ENCODE data around the gene PAK1IP1. TPM values are rescaled to one million over a fixed set of nuclear protein-coding genes. Genes with fewer than 3 reads are reported as not detected.

The PAK1IP1 gene
- polyA plus RNA-seq, 1 donor (not counting 4 experiments of a cell fraction or from before 2014, with no cell fraction given), result 36.3 TPM

DNA sequence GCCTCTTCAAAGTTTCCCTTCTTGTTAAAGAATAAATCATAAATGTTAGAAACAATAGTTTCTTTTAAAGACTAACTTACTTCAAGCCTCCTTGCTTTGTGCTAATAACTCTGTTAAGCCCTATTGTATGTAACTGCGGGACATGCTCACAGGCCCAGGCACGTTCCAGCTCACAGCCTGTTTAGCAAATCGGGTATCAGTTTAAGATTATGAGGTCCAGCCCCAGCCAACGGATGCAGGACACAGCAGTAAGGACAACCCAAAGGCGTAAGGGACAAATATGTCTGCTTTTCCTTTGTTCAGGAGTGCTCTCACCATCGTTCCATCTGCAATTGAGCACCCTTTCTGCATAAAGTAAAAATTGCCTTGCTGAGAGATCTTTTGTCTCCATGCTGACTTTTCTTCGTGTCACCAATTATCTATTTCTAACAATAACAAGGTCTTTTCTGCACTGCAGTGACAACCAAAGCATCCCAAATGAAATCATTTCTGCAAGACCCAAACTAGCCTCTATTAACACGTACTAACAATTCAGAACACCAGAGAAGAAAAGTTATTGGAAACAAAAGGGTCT is 1.7 kb upstream of the PAK1IP1 start:
- Histone ChIP-seq H3K79me2 (ENCODE audit: control insufficient read depth, insufficient read depth, low read length) (peaks cover 29% of the 10 kb centered on the region), H3K9ac (ENCODE audit: control insufficient read depth, extremely low read depth, insufficient read depth, low read length) (no peak overlapping the region), H4K20me1 (ENCODE audit: control insufficient read depth, extremely low read depth, insufficient read depth, low read length) (no peaks in the 10 kb centered on the region), H3K27me3 (ENCODE audit: control insufficient read depth, extremely low read depth, insufficient read depth, low read length) (no peaks in the 10 kb centered on the region), H3K9me3 (ENCODE audit: control insufficient read depth, low read depth, low read length) (no peaks in the 10 kb centered on the region), H3K9me1 (ENCODE audit: control insufficient read depth, extremely low read depth, insufficient read depth, low read length) (no peaks in the 10 kb centered on the region), H2AFZ (ENCODE audit: control insufficient read depth, low read length) (no peak overlapping the region), H3K36me3 (ENCODE audit: control insufficient read depth in 2 of 2, extremely low read depth in 1 of 2, insufficient read depth in 2 of 2, low read length in 2 of 2) (peaks cover 2 to 3% of the 10 kb centered on the region in 2 experiments), H3K4me2 (ENCODE audit: control insufficient read depth, extremely low read depth, insufficient read depth, low read depth, low read length) (peak overlapping the region; percentile 78), H3K4me3 (ENCODE audit: control insufficient read depth in 2 of 3, extremely low read depth in 1 of 3, insufficient read depth in 2 of 3, low read depth in 1 of 3, low read length in 3 of 3) (peak overlapping the region; percentile 74 to 90 (median 79)), H3K4me1 (ENCODE audit: control insufficient read depth, extremely low read depth, insufficient read depth, low read length) (peaks cover 17% of the 10 kb centered on the region), H3K27ac (ENCODE audit: control insufficient read depth, insufficient read depth, low read length) (no peak overlapping the region)
- TF ChIP-seq EZH2 (IDR thresholded peaks at IDR 0.05; ENCODE audit: low read length), result no peak
- TF ChIP-seq, protein P1, sequence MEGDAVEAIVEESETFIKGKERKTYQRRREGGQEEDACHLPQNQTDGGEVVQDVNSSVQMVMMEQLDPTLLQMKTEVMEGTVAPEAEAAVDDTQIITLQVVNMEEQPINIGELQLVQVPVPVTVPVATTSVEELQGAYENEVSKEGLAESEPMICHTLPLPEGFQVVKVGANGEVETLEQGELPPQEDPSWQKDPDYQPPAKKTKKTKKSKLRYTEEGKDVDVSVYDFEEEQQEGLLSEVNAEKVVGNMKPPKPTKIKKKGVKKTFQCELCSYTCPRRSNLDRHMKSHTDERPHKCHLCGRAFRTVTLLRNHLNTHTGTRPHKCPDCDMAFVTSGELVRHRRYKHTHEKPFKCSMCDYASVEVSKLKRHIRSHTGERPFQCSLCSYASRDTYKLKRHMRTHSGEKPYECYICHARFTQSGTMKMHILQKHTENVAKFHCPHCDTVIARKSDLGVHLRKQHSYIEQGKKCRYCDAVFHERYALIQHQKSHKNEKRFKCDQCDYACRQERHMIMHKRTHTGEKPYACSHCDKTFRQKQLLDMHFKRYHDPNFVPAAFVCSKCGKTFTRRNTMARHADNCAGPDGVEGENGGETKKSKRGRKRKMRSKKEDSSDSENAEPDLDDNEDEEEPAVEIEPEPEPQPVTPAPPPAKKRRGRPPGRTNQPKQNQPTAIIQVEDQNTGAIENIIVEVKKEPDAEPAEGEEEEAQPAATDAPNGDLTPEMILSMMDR (optimal IDR thresholded peaks at IDR 0.05 in 1 of 3, IDR thresholded peaks at IDR 0.05 in 1 of 3, conservative IDR thresholded peaks at IDR 0.05 in 1 of 3; ENCODE audit: extremely low read depth in 1 of 3, insufficient read depth in 2 of 3, low read length in 3 of 3), result no peak
- FAIRE-seq (no peak), DNase-seq (ENCODE audit: low read depth, low spot score) (no peak)
- dilution Hi-C loops (cut with MboI; ENCODE audit: extremely low pct_ligation_motif_present, low sequenced_read_pairs), result no loop called here

DNA sequence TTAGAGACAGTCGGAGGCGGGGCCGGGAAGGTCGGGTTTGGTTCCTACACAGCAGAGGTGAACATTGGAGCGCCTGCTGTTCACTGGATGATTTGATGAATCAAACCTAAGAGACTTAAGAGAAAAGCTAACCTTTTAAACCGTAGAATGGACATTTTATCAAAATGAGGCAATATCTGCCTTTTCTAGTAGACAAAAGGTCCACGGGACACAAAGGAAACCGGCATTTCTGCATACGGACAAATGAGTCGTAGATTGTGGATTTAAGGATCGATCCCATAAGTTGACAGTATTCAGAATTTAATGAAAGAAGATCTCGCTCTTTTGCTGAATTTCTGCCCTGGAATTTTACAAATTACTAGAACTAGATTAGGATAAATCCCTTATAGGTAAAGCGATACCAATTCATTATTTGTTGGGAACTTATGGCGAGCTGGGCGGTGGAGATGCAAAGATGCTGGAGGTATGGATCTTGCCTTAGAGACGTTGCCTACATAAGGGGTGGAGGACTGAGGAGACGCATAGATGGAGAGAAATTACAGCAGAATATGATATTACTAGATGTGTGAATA is 400 bp downstream of the PAK1IP1 start:
- peak overlapping the region; percentile 88 for H3K27ac ChIP-seq (ENCODE audit: control insufficient read depth, insufficient read depth, low read length)
- H3K79me2 ChIP-seq (ENCODE audit: control insufficient read depth, insufficient read depth, low read length), result peaks cover 44% of the 10 kb centered on the region
- peak overlapping the region; percentile 51 for H2AFZ ChIP-seq (ENCODE audit: control insufficient read depth, low read length)
- H3K9me1 ChIP-seq (ENCODE audit: control insufficient read depth, extremely low read depth, insufficient read depth, low read length), result no peaks in the 10 kb centered on the region
- no peak for FAIRE-seq
- peak overlapping the region; percentile 96 for H3K9ac ChIP-seq (ENCODE audit: control insufficient read depth, extremely low read depth, insufficient read depth, low read length)
- peak overlapping the region; percentile 96 for H3K4me2 ChIP-seq (ENCODE audit: control insufficient read depth, extremely low read depth, insufficient read depth, low read depth, low read length)
- H3K4me3 ChIP-seq (ENCODE audit: control insufficient read depth in 2 of 3, extremely low read depth in 1 of 3, insufficient read depth in 2 of 3, low read depth in 1 of 3, low read length in 3 of 3), result peak overlapping the region; percentile 74 to 90 (median 79)
- H3K36me3 ChIP-seq (ENCODE audit: control insufficient read depth in 2 of 2, extremely low read depth in 1 of 2, insufficient read depth in 2 of 2, low read length in 2 of 2), result peaks cover 2 to 17% of the 10 kb centered on the region in 2 experiments
- TF ChIP-seq, protein P1 (optimal IDR thresholded peaks at IDR 0.05 in 1 of 3, IDR thresholded peaks at IDR 0.05 in 1 of 3, conservative IDR thresholded peaks at IDR 0.05 in 1 of 3; ENCODE audit: extremely low read depth in 1 of 3, insufficient read depth in 2 of 3, low read length in 3 of 3), result no peak
- no peak for TF ChIP-seq EZH2 (IDR thresholded peaks at IDR 0.05; ENCODE audit: low read length)
- dilution Hi-C loops (cut with MboI; ENCODE audit: extremely low pct_ligation_motif_present, low sequenced_read_pairs), result no loop called here
- no peak for DNase-seq (ENCODE audit: low read depth, low spot score)
- H3K9me3 ChIP-seq (ENCODE audit: control insufficient read depth, low read depth, low read length), result no peaks in the 10 kb centered on the region
- no peaks in the 10 kb centered on the region for H3K27me3 ChIP-seq (ENCODE audit: control insufficient read depth, extremely low read depth, insufficient read depth, low read length)
- peaks cover 17% of the 10 kb centered on the region for H3K4me1 ChIP-seq (ENCODE audit: control insufficient read depth, extremely low read depth, insufficient read depth, low read length)
- H4K20me1 ChIP-seq (ENCODE audit: control insufficient read depth, extremely low read depth, insufficient read depth, low read length), result no peaks in the 10 kb centered on the region

All from keratinocyte (primary cell).